T-cell (primary cell): ENCODE results near the gene ALKBH3. TPM values are rescaled to one million over a fixed set of nuclear protein-coding genes. Genes with fewer than 3 reads are reported as not detected.

Source experiments
- ATAC-seq, 4 experiments: fragments of 200-7000 bp in 3 of 4; fragments of 150-1000 bp in 1 of 4; cut with Tn5 transposase; replicated peaks in 1 of 4; 1 replicate in 3 of 4; 2 replicates in 1 of 4; pipeline ENCODE4 v1.10.0; 2021; ENCODE audit warnings: moderate library complexity in 3 of 4, mild to moderate bottlenecking in 2 of 4, moderate number of reproducible peaks in 1 of 4
- CTCF ChIA-PET, 2 donors: fragments of 300-600 bp; sonication (Branson Sonifier 250); formaldehyde crosslinking; loops; one replicate each; lab custom pipeline; 2022; ENCODE audit warnings: antibody characterized with exemption in 2 of 2; lab: Charles Lee
- POLR2A ChIA-PET, 2 donors: fragments of 300-600 bp; sonication (Branson Sonifier 250); formaldehyde crosslinking; loops; one replicate each; lab custom pipeline; 2022; ENCODE audit warnings: antibody characterized with exemption in 2 of 2; lab: Charles Lee
- DNase-seq, 35 experiments: peaks; one replicate each; pipeline versions ENCODE4 v3.0.0 to v3.0.0-alpha.2; 2013 to 2023
- H3K27ac ChIP-seq: one replicate; pipeline ENCODE4 v1.5.1; 2013; ENCODE audit warnings: low read length
- H3K27me3 ChIP-seq, 2 experiments: replicated peaks in 1 of 2; 1 replicate in 1 of 2; 2 replicates in 1 of 2; pipeline versions ENCODE4 v1.6.1 to v1.7.0; 2013; ENCODE audit warnings: low read length in 1 of 2, mixed read lengths in 1 of 2; ENCODE audit not compliant: control insufficient read depth in 2 of 2, insufficient read depth in 2 of 2; ENCODE audit errors: extremely low read depth in 1 of 2
- H3K36me3 ChIP-seq, 2 donors: 1 replicate in 1 of 2; 2 replicates in 1 of 2; pipeline versions ENCODE4 v1.6.1 to v1.7.0; 2013; ENCODE audit warnings: low read length in 1 of 2; ENCODE audit not compliant: control insufficient read depth in 2 of 2, insufficient read depth in 1 of 2; ENCODE audit errors: extremely low read depth in 1 of 2
- H3K4me1 ChIP-seq, 2 experiments: 1 replicate in 1 of 2; 2 replicates in 1 of 2; pipeline versions ENCODE4 v1.6.1 to v1.7.0; 2013; ENCODE audit warnings: low read length in 2 of 2, mixed read lengths in 1 of 2; ENCODE audit not compliant: insufficient read depth in 2 of 2, control insufficient read depth in 1 of 2; ENCODE audit errors: extremely low read depth in 1 of 2
- H3K4me3 ChIP-seq, 2 donors: 1 replicate in 1 of 2; 2 replicates in 1 of 2; pipeline versions ENCODE4 v1.5.1 to v1.7.0; 2013; ENCODE audit warnings: mild to moderate bottlenecking in 2 of 2, low read length in 1 of 2, moderate library complexity in 1 of 2; ENCODE audit not compliant: control insufficient read depth in 1 of 2; ENCODE audit errors: extremely low read depth in 1 of 2
- H3K9me3 ChIP-seq: 2 replicates; pipeline ENCODE4 v1.7.0; 2013
- H3K27ac Mint-ChIP-seq, 2 donors: one replicate each; pipeline ENCODE4 v1.8.0; 2020 to 2021; ENCODE audit warnings: mild to moderate bottlenecking in 2 of 2, mixed read lengths in 2 of 2
- H3K27me3 Mint-ChIP-seq, 2 donors: one replicate each; pipeline ENCODE4 v1.8.0; 2021 to 2022; ENCODE audit warnings: mixed read lengths in 2 of 2
- H3K36me3 Mint-ChIP-seq: one replicate; pipeline ENCODE4 v1.8.0; 2021; ENCODE audit warnings: mixed read lengths
- H3K4me1 Mint-ChIP-seq, 3 donors: one replicate each; pipeline ENCODE4 v1.8.0; 2020 to 2022; ENCODE audit warnings: mixed read lengths in 3 of 3, mild to moderate bottlenecking in 1 of 3
- H3K4me3 Mint-ChIP-seq, 3 donors: one replicate each; pipeline ENCODE4 v1.8.0; 2020 to 2022; ENCODE audit warnings: mild to moderate bottlenecking in 3 of 3, mixed read lengths in 3 of 3, moderate library complexity in 3 of 3
- H3K9me3 Mint-ChIP-seq, 3 donors: one replicate each; pipeline ENCODE4 v1.8.0; 2020 to 2022; ENCODE audit warnings: mixed read lengths in 3 of 3
- WGBS: methylation state at CpG from one replicate; pipeline ENCODE4 v1.1.5; 2013; ENCODE audit warnings: missing lambda C conversion rate; ENCODE audit not compliant: insufficient coverage; 5-methylcytosine and 5-hydroxymethylcytosine counted together
- total RNA-seq, 35 experiments: library from RNA in 6 of 35; stranded (reverse) in 6 of 35; fragments of 120-200 nt in 1 of 35; gene quantifications; one replicate each; pipeline versions ENCODE4 v1.2.1 to v1.2.4 and lab custom pipeline; 2013 to 2026

ALKBH3 gene
- total RNA-seq, 5 donors from 2014 or later (not counting 1 experiment from before 2014, with no cell fraction given): 21.6 to 36.9 (median 34.1) TPM

DNA sequence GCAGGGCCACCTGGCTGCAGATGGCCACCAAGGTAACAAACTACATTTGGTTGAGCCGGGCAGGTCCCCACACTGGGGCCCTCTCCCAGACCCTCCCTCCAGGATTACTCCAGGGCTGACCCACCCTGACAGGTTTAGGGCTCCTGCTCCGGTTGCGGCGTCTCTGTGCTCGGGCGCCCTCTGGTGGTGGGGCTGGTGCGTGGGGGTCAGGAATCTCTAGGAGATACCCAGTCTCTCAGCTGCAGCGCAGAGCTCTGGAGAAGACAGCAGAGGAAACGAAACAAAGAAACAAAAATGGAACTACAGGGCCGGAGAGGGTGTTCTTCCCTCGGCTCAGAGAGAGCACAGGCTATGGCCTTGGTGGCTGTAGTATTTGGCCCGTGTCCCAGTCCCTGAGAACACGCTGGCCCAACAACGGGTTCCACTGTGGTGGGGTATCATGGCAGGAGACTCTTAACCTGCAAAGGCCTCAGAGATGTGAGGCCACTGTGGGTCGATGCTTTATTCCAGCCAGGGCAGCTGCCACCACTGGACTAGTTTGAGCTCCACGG lies 64.2 kb downstream of the ALKBH3 start:
- H3K36me3 Mint-ChIP-seq: peaks cover 3% of the 10 kb centered on the region
- Histone ChIP-seq H3K27ac (no peak overlapping the region), H3K27me3 (peaks cover 6 to 77% of the 10 kb centered on the region in 2 experiments), H3K9me3 (no peaks in the 10 kb centered on the region), H3K4me3 (no peak overlapping the region), H3K4me1 (peaks cover 4 to 27% of the 10 kb centered on the region in 2 experiments), H3K36me3 (no peaks in the 10 kb centered on the region)
- peaks cover 47 to 70% of the 10 kb centered on the region in 2 donors for H3K27me3 Mint-ChIP-seq
- ATAC-seq: peak in 1 of 4 experiments; percentile 44
- no peak overlapping the region for H3K27ac Mint-ChIP-seq
- no peaks in the 10 kb centered on the region for H3K9me3 Mint-ChIP-seq
- DNase-seq: peak in 28 of 35 experiments; percentile 6 to 60 (median 38)
- peaks cover 18 to 20% (median 20%) of the 10 kb centered on the region in 3 donors for H3K4me1 Mint-ChIP-seq
- peak overlapping the region; percentile 46 to 81 (median 60) for H3K4me3 Mint-ChIP-seq
- CTCF ChIA-PET: interaction anchor here in 1 of 2 donors (1.1 kb wide), 1 partner anchor 55 kb away, joined by 3 read pairs; no protein-coding TSS in a partner anchor
- POLR2A ChIA-PET: no interaction called here
- 17% methylated on average over 11 of the region's 16 CpGs for WGBS

DNA sequence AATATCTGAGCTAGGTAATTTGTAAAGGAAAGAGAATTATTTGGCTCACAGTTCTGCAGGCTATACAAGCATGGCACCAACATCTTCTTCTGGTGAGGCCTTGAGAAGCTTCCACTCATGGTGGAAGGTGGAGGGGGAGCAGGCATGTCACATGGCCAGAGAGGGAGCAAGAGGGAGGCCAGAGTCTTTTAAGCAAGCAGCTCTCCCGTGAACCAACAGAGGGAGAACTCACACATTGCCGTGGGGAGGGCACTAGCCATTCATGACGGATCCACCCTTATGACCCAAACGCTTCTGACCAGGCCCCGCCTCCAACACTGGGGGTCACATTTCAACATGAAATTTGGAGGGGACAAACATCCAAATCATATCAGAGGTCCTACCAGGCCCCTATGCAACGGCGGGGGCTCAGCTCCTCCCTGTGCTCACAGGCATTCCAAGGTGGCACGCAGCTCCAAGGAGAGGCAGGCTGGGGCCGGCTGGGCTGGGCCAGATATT lies 66.4 kb downstream of the ALKBH3 start:
- Mint-ChIP-seq H3K27ac (no peak overlapping the region), H3K4me3 (no peak overlapping the region), H3K9me3 (no peaks in the 10 kb centered on the region), H3K4me1 (peaks cover 12 to 16% (median 15%) of the 10 kb centered on the region in 3 donors), H3K27me3 (peaks cover 50 to 66% of the 10 kb centered on the region in 2 donors), H3K36me3 (no peaks in the 10 kb centered on the region)
- 81% methylated on average over 7 of the region's 9 CpGs for WGBS
- H3K27ac ChIP-seq: no peak overlapping the region
- H3K36me3 ChIP-seq: no peaks in the 10 kb centered on the region
- no peaks in the 10 kb centered on the region for H3K9me3 ChIP-seq
- DNase-seq (no peak), ATAC-seq (no peak)
- H3K4me3 ChIP-seq: no peak overlapping the region
- CTCF ChIA-PET: no interaction called here
- POLR2A ChIA-PET: no interaction called here
- peaks cover 4 to 24% of the 10 kb centered on the region in 2 experiments for H3K4me1 ChIP-seq
- peaks cover 7 to 61% of the 10 kb centered on the region in 2 experiments for H3K27me3 ChIP-seq

DNA sequence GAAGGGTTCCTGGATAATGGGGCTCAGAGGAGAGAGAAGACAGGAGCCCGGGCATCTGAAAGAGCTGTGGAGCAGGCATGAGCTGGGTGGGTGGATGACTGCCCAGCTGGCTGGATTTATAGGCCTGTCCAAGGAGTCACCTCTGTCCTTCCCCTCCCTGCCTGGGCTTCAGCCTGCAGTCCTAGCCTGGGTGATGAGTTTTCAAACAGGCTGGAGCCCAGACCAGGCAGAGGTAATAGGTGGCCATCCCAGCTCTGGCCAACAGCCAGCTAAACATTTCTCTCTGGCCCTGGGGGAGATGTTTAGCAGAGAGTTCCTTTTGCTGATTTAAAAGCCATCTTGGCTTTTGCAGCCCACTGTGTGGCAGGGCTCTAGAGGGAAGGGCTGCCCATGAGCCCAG lies 67.2 kb downstream of the ALKBH3 start:
- Histone ChIP-seq H3K27ac (no peak overlapping the region), H3K9me3 (no peaks in the 10 kb centered on the region), H3K4me3 (no peak overlapping the region), H3K4me1 (peaks cover 4 to 22% of the 10 kb centered on the region in 2 experiments), H3K27me3 (peaks cover 7 to 62% of the 10 kb centered on the region in 2 experiments), H3K36me3 (no peaks in the 10 kb centered on the region)
- 100% methylated on average over 1 of the region's 1 CpG for WGBS
- DNase-seq (no peak), ATAC-seq (no peak)
- CTCF ChIA-PET: no interaction called here
- Mint-ChIP-seq H3K4me1 (peaks cover 12 to 16% (median 15%) of the 10 kb centered on the region in 3 donors), H3K36me3 (no peaks in the 10 kb centered on the region), H3K9me3 (no peaks in the 10 kb centered on the region), H3K27me3 (peaks cover 55 to 74% of the 10 kb centered on the region in 2 donors), H3K4me3 (no peak overlapping the region), H3K27ac (no peak overlapping the region)
- POLR2A ChIA-PET: no interaction called here

DNA sequence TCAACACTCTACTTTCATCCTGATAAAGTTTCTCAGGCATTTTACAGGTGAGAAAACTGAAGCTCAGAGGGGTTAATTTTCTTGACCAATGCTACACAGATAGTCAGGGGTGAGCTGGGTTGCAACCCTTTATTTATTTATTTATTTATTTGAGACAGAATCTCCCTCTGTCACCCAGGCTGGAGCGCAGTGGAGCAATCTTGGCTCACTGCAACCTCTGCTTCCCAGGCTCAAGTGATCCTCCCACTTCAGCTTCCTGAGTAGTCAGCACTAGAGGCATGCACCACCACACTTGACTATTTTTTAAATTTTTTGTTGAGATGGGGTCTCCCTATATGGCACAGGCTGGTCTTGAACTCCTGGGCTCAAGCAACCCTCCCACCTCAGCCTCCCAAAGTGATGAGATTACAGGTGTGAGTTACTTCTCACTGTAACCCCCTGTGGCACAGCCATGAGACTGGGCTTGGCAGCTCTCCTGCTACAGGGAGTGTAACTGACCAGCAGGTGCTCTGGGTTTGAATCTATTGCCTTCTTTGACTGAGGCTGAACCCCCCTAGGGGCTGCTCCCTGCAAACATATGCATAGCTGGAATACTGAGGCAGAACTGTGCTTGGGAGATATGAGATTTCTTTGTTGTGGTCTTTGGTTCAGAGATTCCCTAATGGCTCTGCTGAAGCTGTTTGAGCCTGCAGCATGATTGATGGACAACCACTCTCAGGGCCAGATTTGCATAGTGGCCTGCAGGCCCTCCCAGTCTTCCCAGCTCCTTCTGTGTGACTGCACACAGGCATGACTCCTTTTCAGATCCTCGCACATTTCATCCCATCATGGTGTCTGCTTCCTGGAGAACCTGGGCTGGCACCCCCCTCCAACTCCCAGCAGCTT lies 68.0 kb downstream of the ALKBH3 start:
- ChIA-PET POLR2A (no interaction called here), CTCF (no interaction called here)
- Mint-ChIP-seq H3K4me3 (no peak overlapping the region), H3K9me3 (no peaks in the 10 kb centered on the region), H3K27me3 (peaks cover 51 to 74% of the 10 kb centered on the region in 2 donors), H3K36me3 (no peaks in the 10 kb centered on the region), H3K4me1 (peaks cover 9 to 13% (median 10%) of the 10 kb centered on the region in 3 donors), H3K27ac (no peak overlapping the region)
- WGBS: no CpG with 5 or more reads among the region's 2 CpGs
- no peak overlapping the region for H3K27ac ChIP-seq
- DNase-seq (no peak), ATAC-seq (no peak)
- H3K36me3 ChIP-seq: no peaks in the 10 kb centered on the region
- no peak overlapping the region for H3K4me3 ChIP-seq
- no peaks in the 10 kb centered on the region for H3K9me3 ChIP-seq
- H3K4me1 ChIP-seq: peaks cover 4 to 16% of the 10 kb centered on the region in 2 experiments
- H3K27me3 ChIP-seq: peaks cover 7 to 56% of the 10 kb centered on the region in 2 experiments

DNA sequence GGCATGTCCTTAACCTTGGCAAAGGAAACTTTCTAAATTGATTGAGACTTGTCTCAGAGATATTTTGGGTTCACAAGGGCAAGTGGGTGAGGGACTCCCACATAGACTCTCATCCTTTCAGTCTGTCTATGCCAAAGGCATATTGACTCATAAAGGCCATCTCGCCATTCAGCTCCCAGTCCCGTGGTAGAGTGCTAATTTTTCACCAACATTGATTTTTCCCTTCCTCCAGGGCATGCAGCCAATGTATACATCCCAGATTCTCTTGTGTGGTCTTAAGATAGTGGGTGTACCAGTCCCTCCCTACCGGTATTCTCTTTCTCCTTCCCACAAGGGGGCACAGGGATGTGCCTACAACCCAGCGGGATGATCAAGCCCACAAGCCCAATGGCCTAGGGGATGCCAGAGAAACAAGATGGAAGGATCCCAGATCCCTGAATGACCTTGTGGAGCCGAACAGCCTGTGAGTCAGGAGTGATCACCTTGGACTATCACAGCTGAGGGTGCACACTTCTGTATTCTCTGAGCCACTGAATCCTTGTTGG lies 69.8 kb downstream of the ALKBH3 start:
- no peaks in the 10 kb centered on the region for H3K36me3 ChIP-seq
- no peak overlapping the region for H3K27ac Mint-ChIP-seq
- no peak for ATAC-seq
- H3K36me3 Mint-ChIP-seq: no peaks in the 10 kb centered on the region
- H3K4me1 ChIP-seq: no peaks in the 10 kb centered on the region
- ChIA-PET CTCF (no interaction called here), POLR2A (no interaction called here)
- H3K27me3 ChIP-seq: peaks cover 2 to 38% of the 10 kb centered on the region in 2 experiments
- no peaks in the 10 kb centered on the region for H3K9me3 ChIP-seq
- H3K4me3 ChIP-seq: no peak overlapping the region
- no peak overlapping the region for H3K27ac ChIP-seq
- H3K4me3 Mint-ChIP-seq: no peak overlapping the region
- H3K4me1 Mint-ChIP-seq: no peaks in the 10 kb centered on the region
- WGBS: 100% methylated on average over 1 of the region's 5 CpGs
- no peaks in the 10 kb centered on the region for H3K9me3 Mint-ChIP-seq
- H3K27me3 Mint-ChIP-seq: peaks cover 52 to 58% of the 10 kb centered on the region in 2 donors
- no peak for DNase-seq

DNA sequence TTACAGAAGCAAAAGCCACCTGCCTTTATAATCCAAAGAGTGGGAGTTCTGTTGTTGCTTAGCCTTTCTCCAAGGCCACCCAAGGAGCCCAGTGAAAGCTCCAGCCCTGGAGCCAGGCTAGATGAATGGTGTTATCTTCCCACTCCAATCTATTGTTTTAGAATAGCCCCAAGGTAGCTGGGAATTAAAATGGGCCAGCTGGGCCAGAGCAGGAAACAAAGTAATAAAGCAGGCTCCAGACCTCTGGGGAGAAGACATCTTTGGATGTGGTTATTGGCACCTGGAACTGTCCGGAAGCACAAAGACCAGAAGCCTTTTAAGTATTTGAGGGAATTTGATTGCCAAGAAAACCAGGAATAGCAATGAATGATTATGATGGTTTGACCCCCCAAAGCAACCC lies 70.6 kb downstream of the ALKBH3 start:
- H3K9me3 ChIP-seq: no peaks in the 10 kb centered on the region
- Mint-ChIP-seq H3K9me3 (no peaks in the 10 kb centered on the region), H3K4me3 (no peak overlapping the region), H3K4me1 (no peaks in the 10 kb centered on the region), H3K36me3 (no peaks in the 10 kb centered on the region), H3K27ac (no peak overlapping the region), H3K27me3 (peaks cover 50 to 54% of the 10 kb centered on the region in 2 donors)
- DNase-seq (no peak), ATAC-seq (no peak)
- no peaks in the 10 kb centered on the region for H3K4me1 ChIP-seq
- peaks cover 2 to 30% of the 10 kb centered on the region in 2 experiments for H3K27me3 ChIP-seq
- no peak overlapping the region for H3K27ac ChIP-seq
- 100% methylated on average over 1 of the region's 1 CpG for WGBS
- no peak overlapping the region for H3K4me3 ChIP-seq
- no peaks in the 10 kb centered on the region for H3K36me3 ChIP-seq
- ChIA-PET CTCF (no interaction called here), POLR2A (no interaction called here)
